Endothelial cell of umbilical vein (primary cell): ENCODE results near the gene CEP89. TPM values are rescaled to one million over a fixed set of nuclear protein-coding genes. Genes with fewer than 3 reads are reported as not detected.
"Not testable (repeated sequence)": the region's sequence is repeated elsewhere in the genome, so short reads cannot be mapped to it uniquely, and the experiment has no call there.

ENCODE experiments used
- BruUV-seq: library from RNA; stranded (reverse); fragments of 400-500 nt; replicated peaks from 2 replicates; lab custom pipeline; 2021; lab: Mats Ljungman, UMichigan
- CTCF ChIA-PET: fragments of 300-600, 350-600 bp; sonication (Branson Sonifier 250); formaldehyde crosslinking; loops from one replicate; lab custom pipeline; 2021; ENCODE audit warnings: antibody characterized with exemption, inconsistent platforms; lab: Charles Lee
- POLR2A ChIA-PET: fragments of 300-600, 350-600 bp; sonication (Branson Sonifier 250); formaldehyde crosslinking; loops from one replicate; lab custom pipeline; 2021; ENCODE audit warnings: antibody characterized with exemption, inconsistent platforms; lab: Charles Lee
- DNase-seq: peaks from one replicate; pipeline ENCODE4 v3.0.0-alpha.2; 2011; ENCODE audit warnings: low read depth, low spot score
- FAIRE-seq: peaks from 2 replicates; lab custom pipeline; 2011; peaks lifted over from hg19 to GRCh38; lab: Jason Lieb, UNC
- H2AFZ ChIP-seq: 2 replicates; pipeline ENCODE4 v1.6.0; 2012; ENCODE audit warnings: low read depth, low read length, control low read depth, inconsistent platforms
- H3K27ac ChIP-seq: 2 replicates; pipeline ENCODE4 v1.5.1; 2011; ENCODE audit warnings: low read depth, mild to moderate bottlenecking, control low read depth, low read length, moderate library complexity; ENCODE audit not compliant: insufficient read depth
- H3K27me3 ChIP-seq, 2 experiments: 2 replicates each; pipeline versions ENCODE4 v1.6.0 to v1.6.1; 2011; ENCODE audit warnings: low read length in 2 of 2, mixed read lengths in 1 of 2; ENCODE audit not compliant: control insufficient read depth in 2 of 2, insufficient read depth in 2 of 2
- H3K36me3 ChIP-seq, 2 experiments: 2 replicates in 1 of 2; 3 replicates in 1 of 2; pipeline ENCODE4 v1.5.1; 2011; ENCODE audit warnings: low read length in 2 of 2, mild to moderate bottlenecking in 1 of 2, moderate library complexity in 1 of 2; ENCODE audit not compliant: control insufficient read depth in 2 of 2, insufficient read depth in 2 of 2; ENCODE audit errors: extremely low read depth in 1 of 2
- H3K4me1 ChIP-seq: 3 replicates; pipeline ENCODE4 v1.5.1; 2011; ENCODE audit warnings: mild to moderate bottlenecking, low read length; ENCODE audit not compliant: control insufficient read depth, insufficient read depth; ENCODE audit errors: extremely low read depth
- H3K4me2 ChIP-seq: 2 replicates; pipeline ENCODE4 v1.6.1; 2011; ENCODE audit warnings: low read length, control low read depth, mixed read lengths; ENCODE audit not compliant: insufficient read depth
- H3K4me3 ChIP-seq, 3 experiments: fragments of 200-600 bp in 1 of 3; sonication (generic), shearing (Covaris generic) in 1 of 3; replicated peaks in 1 of 3; 2 replicates each; pipeline ENCODE4 v1.5.1; 2011 to 2016; ENCODE audit warnings: control low read depth in 3 of 3, low read length in 3 of 3, mild to moderate bottlenecking in 2 of 3, inconsistent platforms in 1 of 3, low read depth in 1 of 3, moderate library complexity in 1 of 3; ENCODE audit not compliant: insufficient read depth in 1 of 3
- H3K79me2 ChIP-seq: 2 replicates; pipeline ENCODE4 v1.6.0; 2012; ENCODE audit warnings: low read length, inconsistent platforms; ENCODE audit not compliant: control insufficient read depth, insufficient read depth
- H3K9ac ChIP-seq: replicated peaks from 2 replicates; pipeline ENCODE3; 2011; ENCODE audit warnings: low read length, control low read depth; ENCODE audit not compliant: insufficient read depth; ENCODE audit errors: extremely low read depth
- H3K9me1 ChIP-seq: replicated peaks from 3 replicates; pipeline ENCODE4 v1.6.0; 2011; ENCODE audit warnings: mild to moderate bottlenecking, low read length; ENCODE audit not compliant: control insufficient read depth, insufficient read depth; ENCODE audit errors: extremely low read depth
- H3K9me3 ChIP-seq: replicated peaks from 2 replicates; pipeline ENCODE4 v1.5.1; 2012; ENCODE audit warnings: low read length, inconsistent platforms; ENCODE audit not compliant: control insufficient read depth, insufficient read depth
- H4K20me1 ChIP-seq: replicated peaks from 2 replicates; pipeline ENCODE3; 2011; ENCODE audit warnings: mild to moderate bottlenecking, low read length; ENCODE audit not compliant: control insufficient read depth, insufficient read depth; ENCODE audit errors: extremely low read depth
- CTCF ChIP-seq, 2 donors: IDR thresholded peaks; 1 replicate in 1 of 2; 2 replicates in 1 of 2; pipeline ENCODE4 v1.5.1; 2011; ENCODE audit warnings: low read length in 2 of 2, mild to moderate bottlenecking in 2 of 2, moderate library complexity in 2 of 2, control low read depth in 1 of 2, inconsistent platforms in 1 of 2, low read depth in 1 of 2; ENCODE audit not compliant: insufficient read depth in 1 of 2; ENCODE audit errors: extremely low read depth in 1 of 2
- EZH2 ChIP-seq: IDR thresholded peaks from 2 replicates; pipeline ENCODE4 v1.6.1; 2012; ENCODE audit warnings: borderline replicate concordance, low read depth, mild to moderate bottlenecking, moderate library complexity, low read length, inconsistent platforms; ENCODE audit not compliant: severe bottlenecking
- FOS ChIP-seq: IDR thresholded peaks from 2 replicates; pipeline ENCODE4 v1.6.1; 2011; ENCODE audit warnings: mild to moderate bottlenecking, low read length, moderate library complexity, borderline replicate concordance; ENCODE audit not compliant: insufficient read depth
- GATA2 ChIP-seq: IDR thresholded peaks from 2 replicates; pipeline ENCODE4 v1.7.0; 2011; ENCODE audit warnings: low read depth, mild to moderate bottlenecking, moderate library complexity, mixed read lengths, low read length; ENCODE audit not compliant: insufficient read length, insufficient read depth
- JUN ChIP-seq: IDR thresholded peaks from 2 replicates; pipeline ENCODE4 v1.6.1; 2011; ENCODE audit warnings: borderline replicate concordance, low read depth; ENCODE audit not compliant: insufficient read length, insufficient read depth
- MAX ChIP-seq: IDR thresholded peaks from 2 replicates; pipeline ENCODE4 v1.6.1; 2011; ENCODE audit not compliant: insufficient read depth, insufficient read length
- MYC ChIP-seq: IDR thresholded peaks from one replicate; pipeline ENCODE4 v1.6.1; 2011; ENCODE audit warnings: mild to moderate bottlenecking, low read depth, low read length
- POLR2A ChIP-seq: IDR thresholded peaks from 2 replicates; pipeline ENCODE4 v1.6.1; 2012; ENCODE audit warnings: low read depth, mild to moderate bottlenecking, control low read depth, low read length
- POLR2AphosphoS5 ChIP-seq: IDR thresholded peaks from 2 replicates; pipeline ENCODE4 v1.6.1; 2012; ENCODE audit warnings: low read depth, mild to moderate bottlenecking, control low read depth, low read length, moderate library complexity; ENCODE audit not compliant: insufficient read depth
- dilution Hi-C: fragments of 300-500 bp; cut with MboI; formaldehyde crosslinking; loops from one replicate; pipeline ENCODE4 v1.15.0; 2019; ENCODE audit warnings: low sequenced_read_pairs; ENCODE audit not compliant: extremely low pct_ligation_motif_present
- intact Hi-C: fragments of 100-400 bp; cut with micrococcal nuclease; formaldehyde crosslinking; loops from one replicate; pipeline ENCODE4 v1.10.0; 2022
- polyA plus RNA-seq, 4 experiments: library from polyadenylated mRNA; depleted of rRNA in 3 of 4; stranded (reverse) in 3 of 4; unstranded in 1 of 4; fragments of >200 nt; gene quantifications; 2 replicates each; pipeline versions ENCODE4 v1.2.1 to v1.2.3, GENCODE V29; 2011 to 2012; ENCODE audit warnings: missing spikeins in 1 of 4
- total RNA-seq: library from RNA; stranded (reverse); gene quantifications from 2 replicates; pipeline ENCODE4 v1.2.3, GENCODE V29; 2021

Gene CEP89
- total and polyA plus RNA-seq, 2 donors (not counting 3 experiments of a cell fraction or from before 2014, with no cell fraction given), result 25.1 to 46.2 TPM

- Histone ChIP-seq H3K9me1 (no peaks in the 10 kb centered on the region), H4K20me1 (no peaks in the 10 kb centered on the region), H3K9me3 (no peaks in the 10 kb centered on the region), H3K36me3 (no peaks in the 10 kb centered on the region), H3K27me3 (no peaks in the 10 kb centered on the region), H3K4me2 (no peak overlapping the region), H2AFZ (no peak overlapping the region), H3K4me1 (no peaks in the 10 kb centered on the region), H3K79me2 (no peaks in the 10 kb centered on the region), H3K27ac (no peak overlapping the region), H3K9ac (no peak overlapping the region), H3K4me3 (no peak overlapping the region)
- no peak for TF ChIP-seq CTCF (IDR thresholded peaks at IDR 0.05; ENCODE audit: extremely low read depth in 1 of 2, insufficient read depth in 1 of 2, low read depth in 1 of 2, low read length in 2 of 2)
- TF ChIP-seq EZH2, result no peak
- TF ChIP-seq POLR2AphosphoS5, result no peak
- no peak for TF ChIP-seq MYC
- TF ChIP-seq JUN, result no peak
- no peak for TF ChIP-seq FOS
- TF ChIP-seq MAX, result no peak
- TF ChIP-seq POLR2A, result no peak
- no peak for TF ChIP-seq GATA2
- BruUV-seq, result no TSS peak
- POLR2A ChIA-PET, result no interaction called here
- dilution Hi-C loops, result no loop called here
- FAIRE-seq (no peak), DNase-seq (no peak)
- intact Hi-C loops, result no loop called here
- CTCF ChIA-PET, result no interaction called here
These were observed 103.4 kb downstream of the CEP89 start for GRCh38 chr19:32868206-32868950.

- H3K9me1 ChIP-seq, H3K4me2 ChIP-seq, H3K4me1 ChIP-seq, H3K27ac ChIP-seq, H3K9me3 ChIP-seq, H2AFZ ChIP-seq, H3K4me3 ChIP-seq, BruUV-seq, H4K20me1 ChIP-seq, FAIRE-seq, DNase-seq, H3K9ac ChIP-seq, POLR2A ChIA-PET, H3K27me3 ChIP-seq, H3K79me2 ChIP-seq, intact Hi-C loops, dilution Hi-C loops, H3K36me3 ChIP-seq: not testable (repeated sequence)
- CTCF ChIA-PET, result interaction anchor here (0.6 kb wide), 1 partner anchor 1028 kb away, joined by 3 read pairs; no protein-coding TSS in a partner anchor
These were observed 104.3 kb downstream of the CEP89 start for GRCh38 chr19:32867436-32867835.
